Effector CD8-positive, alpha-beta T cell (primary cell): Measurements from ENCODE around the gene PIP4K2A.

Source experiments
- DNase-seq: peaks from one replicate; lab custom pipeline; 2025; lab: John Stamatoyannopoulos, UW

PIP4K2A gene

GRCh38 chr10:22599048-22599561, 115.3 kb downstream of the PIP4K2A start:
- DNase-seq, result no peak

- no peak for DNase-seq
These were observed 115.9 kb downstream of the PIP4K2A start for GRCh38 chr10:22598478-22598877.

- no peak for DNase-seq
These were observed 117.2 kb downstream of the PIP4K2A start for GRCh38 chr10:22597138-22597537.

- no peak for DNase-seq
These were observed 120.7 kb downstream of the PIP4K2A start for GRCh38 chr10:22593636-22594198.

GRCh38 chr10:22593026-22593425, 121.4 kb downstream of the PIP4K2A start:
- DNase-seq, result no peak

GRCh38 chr10:22589851-22590514, 124.4 kb downstream of the PIP4K2A start:
- no peak for DNase-seq

GRCh38 chr10:22588462-22588861, 125.9 kb downstream of the PIP4K2A start:
- DNase-seq, result no peak

- DNase-seq, result no peak
These were observed 130.7 kb downstream of the PIP4K2A start for GRCh38 chr10:22583683-22584082.

- no peak for DNase-seq
These were observed 132.9 kb downstream of the PIP4K2A start for GRCh38 chr10:22581461-22581860.

- DNase-seq, result no peak
These were observed 133.7 kb downstream of the PIP4K2A start for GRCh38 chr10:22580711-22581110.

GRCh38 chr10:22579826-22580225, 134.6 kb downstream of the PIP4K2A start:
- no peak for DNase-seq

GRCh38 chr10:22573820-22574569, 140.4 kb downstream of the PIP4K2A start:
- DNase-seq, result no peak

- DNase-seq, result no peak
These were observed 143.5 kb downstream of the PIP4K2A start for GRCh38 chr10:22570733-22571430.

- DNase-seq, result no peak
These were observed 144.1 kb downstream of the PIP4K2A start for GRCh38 chr10:22570234-22570633.

GRCh38 chr10:22568928-22569327, 145.4 kb downstream of the PIP4K2A start:
- no peak for DNase-seq

- DNase-seq, result no peak
These were observed 150.3 kb downstream of the PIP4K2A start for GRCh38 chr10:22564060-22564459.

- DNase-seq, result no peak
These were observed 152.5 kb downstream of the PIP4K2A start for GRCh38 chr10:22561909-22562308.

- no peak for DNase-seq
These were observed 153.5 kb downstream of the PIP4K2A start for GRCh38 chr10:22560913-22561239.

- DNase-seq, result no peak
These were observed 154.1 kb downstream of the PIP4K2A start for GRCh38 chr10:22560096-22560912.

- no peak for DNase-seq
These were observed 157.1 kb downstream of the PIP4K2A start for GRCh38 chr10:22557321-22557720.

GRCh38 chr10:22556774-22557173, 157.6 kb downstream of the PIP4K2A start:
- no peak for DNase-seq
